H9 (cell line): ENCODE data around the gene PDF. TPM values are rescaled to one million over a fixed set of nuclear protein-coding genes. Genes with fewer than 3 reads are reported as not detected.

ENCODE experiments used
- DNase-seq: peaks from one replicate; pipeline ENCODE4 v3.0.0-alpha.2; 2017
- H2AFZ ChIP-seq: one replicate; pipeline ENCODE4 v1.6.1; 2013; ENCODE audit warnings: mild to moderate bottlenecking, low read length, control low read depth, moderate library complexity
- H2AK5ac ChIP-seq: 2 replicates; pipeline ENCODE4 v1.6.1; 2013; ENCODE audit warnings: low read length, control low read depth, mixed read lengths; ENCODE audit not compliant: insufficient read length
- H2BK120ac ChIP-seq: one replicate; pipeline ENCODE4 v1.6.1; 2013; ENCODE audit warnings: low read depth, mild to moderate bottlenecking, low read length, control low read depth, inconsistent platforms; ENCODE audit not compliant: poor library complexity, severe bottlenecking
- H2BK12ac ChIP-seq: 2 replicates; pipeline ENCODE4 v1.6.1; 2013; ENCODE audit warnings: low read length, control low read depth, mixed read lengths, low read depth; ENCODE audit not compliant: insufficient read length
- H2BK15ac ChIP-seq: 2 replicates; pipeline ENCODE4 v1.6.1; 2013; ENCODE audit warnings: low read depth, low read length, control low read depth
- H2BK20ac ChIP-seq: one replicate; pipeline ENCODE4 v1.6.1; 2013; ENCODE audit warnings: low read depth, mild to moderate bottlenecking, low read length, control low read depth, inconsistent platforms; ENCODE audit not compliant: poor library complexity, severe bottlenecking
- H2BK5ac ChIP-seq: 2 replicates; pipeline ENCODE4 v1.6.1; 2013; ENCODE audit warnings: low read length, control low read depth, mixed read lengths; ENCODE audit not compliant: insufficient read length
- H3K14ac ChIP-seq: 2 replicates; pipeline ENCODE4 v1.6.1; 2013; ENCODE audit warnings: low read length, control low read depth; ENCODE audit not compliant: insufficient read depth
- H3K18ac ChIP-seq: 2 replicates; pipeline ENCODE4 v1.6.1; 2013; ENCODE audit warnings: low read depth, mild to moderate bottlenecking, mixed read lengths, low read length, control low read depth; ENCODE audit not compliant: insufficient read length
- H3K23ac ChIP-seq: 2 replicates; pipeline ENCODE4 v1.6.1; 2013; ENCODE audit warnings: low read length, control low read depth, mixed read lengths, low read depth; ENCODE audit not compliant: insufficient read length
- H3K23me2 ChIP-seq: 2 replicates; pipeline ENCODE4 v1.6.1; 2013; ENCODE audit warnings: low read depth, mild to moderate bottlenecking, mixed read lengths, low read length, control low read depth; ENCODE audit not compliant: insufficient read length, poor library complexity, severe bottlenecking
- H3K27ac ChIP-seq: 2 replicates; pipeline ENCODE4 v1.5.1; 2013; ENCODE audit warnings: low read length, control low read depth, mixed read lengths, low read depth; ENCODE audit not compliant: insufficient read length
- H3K27me3 ChIP-seq: 2 replicates; pipeline ENCODE4 v1.6.1; 2013; ENCODE audit warnings: low read length, control low read depth, inconsistent platforms; ENCODE audit not compliant: insufficient read depth
- H3K4ac ChIP-seq: 2 replicates; pipeline ENCODE4 v1.6.1; 2013; ENCODE audit warnings: low read depth, mild to moderate bottlenecking, control low read depth, inconsistent platforms, low read length, moderate library complexity
- H3K4me1 ChIP-seq: 2 replicates; pipeline ENCODE4 v1.6.1; 2013; ENCODE audit warnings: low read length, control low read depth, inconsistent platforms; ENCODE audit not compliant: insufficient read depth
- H3K4me2 ChIP-seq: 2 replicates; pipeline ENCODE4 v1.6.1; 2013; ENCODE audit warnings: low read length, control low read depth, mixed read lengths; ENCODE audit not compliant: insufficient read length, insufficient read depth
- H3K56ac ChIP-seq: 2 replicates; pipeline ENCODE4 v1.6.1; 2013; ENCODE audit warnings: low read depth, mild to moderate bottlenecking, mixed read lengths, low read length, control low read depth; ENCODE audit not compliant: insufficient read length
- H3K79me1 ChIP-seq: 2 replicates; pipeline ENCODE4 v1.6.1; 2013; ENCODE audit warnings: low read depth, mild to moderate bottlenecking, moderate library complexity, low read length, control low read depth, inconsistent platforms; ENCODE audit not compliant: insufficient read depth, poor library complexity, severe bottlenecking
- H3K79me2 ChIP-seq: 2 replicates; pipeline ENCODE4 v1.6.1; 2013; ENCODE audit warnings: low read length, control low read depth, inconsistent platforms; ENCODE audit not compliant: insufficient read depth
- H3K9ac ChIP-seq: 2 replicates; pipeline ENCODE4 v1.6.1; 2013; ENCODE audit warnings: low read length, control low read depth, mixed read lengths; ENCODE audit not compliant: insufficient read length; ENCODE audit errors: extremely low read depth
- H3K9me3 ChIP-seq: one replicate; pipeline ENCODE4 v1.6.1; 2013; ENCODE audit warnings: low read depth, low read length, inconsistent platforms; ENCODE audit not compliant: control insufficient read depth
- H3T11ph ChIP-seq: one replicate; pipeline ENCODE4 v1.6.1; 2013; ENCODE audit warnings: mild to moderate bottlenecking, low read length, control low read depth, inconsistent platforms
- H4K20me1 ChIP-seq: one replicate; pipeline ENCODE4 v1.6.1; 2013; ENCODE audit not compliant: control insufficient read depth, insufficient read length, insufficient read depth
- H4K5ac ChIP-seq: 2 replicates; pipeline ENCODE4 v1.6.1; 2013; ENCODE audit warnings: low read depth, mild to moderate bottlenecking, mixed read lengths, low read length, control low read depth; ENCODE audit not compliant: insufficient read length
- H4K8ac ChIP-seq: replicated peaks from 2 replicates; pipeline ENCODE4 v1.6.1; 2013; ENCODE audit warnings: low read length, control low read depth, mixed read lengths, low read depth; ENCODE audit not compliant: insufficient read length
- H4K91ac ChIP-seq: 2 replicates; pipeline ENCODE4 v1.6.1; 2013; ENCODE audit warnings: low read depth, mild to moderate bottlenecking, moderate library complexity, mixed read lengths, low read length, control low read depth; ENCODE audit not compliant: insufficient read length
- H3K27ac Mint-ChIP-seq, 3 experiments: 2 replicates in 2 of 3; 3 replicates in 1 of 3; pipeline ENCODE4 v1.8.0; 2020 to 2021; ENCODE audit warnings: mixed read lengths in 3 of 3, mild to moderate bottlenecking in 1 of 3, moderate library complexity in 1 of 3
- H3K27me3 Mint-ChIP-seq: 2 replicates; pipeline ENCODE4 v1.8.0; 2021; ENCODE audit warnings: low read depth, mild to moderate bottlenecking, moderate library complexity, mixed read lengths
- H3K36me3 Mint-ChIP-seq, 3 experiments: 2 replicates in 2 of 3; 3 replicates in 1 of 3; pipeline ENCODE4 v1.8.0; 2020 to 2021; ENCODE audit warnings: low read depth in 3 of 3, mixed read lengths in 3 of 3; ENCODE audit not compliant: insufficient read depth in 1 of 3
- H3K4me1 Mint-ChIP-seq, 2 experiments: 2 replicates each; pipeline ENCODE4 v1.8.0; 2020; ENCODE audit warnings: mixed read lengths in 2 of 2
- H3K4me3 Mint-ChIP-seq, 2 experiments: 2 replicates in 1 of 2; 3 replicates in 1 of 2; pipeline ENCODE4 v1.8.0; 2020 to 2021; ENCODE audit warnings: mild to moderate bottlenecking in 2 of 2, mixed read lengths in 2 of 2, moderate library complexity in 1 of 2
- H3K9me3 Mint-ChIP-seq, 2 experiments: 2 replicates in 1 of 2; 3 replicates in 1 of 2; pipeline ENCODE4 v1.8.0; 2020; ENCODE audit warnings: mild to moderate bottlenecking in 2 of 2, mixed read lengths in 2 of 2, moderate library complexity in 1 of 2
- CTCF ChIP-seq: fragments of 200-600 bp; sonication (generic); conservative IDR thresholded peaks from 3 replicates; pipeline ENCODE4 v1.8.0; 2021; ENCODE audit warnings: antibody characterized with exemption, mild to moderate bottlenecking
- WGBS: extraction: QIAGEN DNeasy Blood & Tissue Kit; methylation state at CpG from one replicate; pipeline ENCODE4 v1.1.7; 2013; ENCODE audit warnings: missing lambda C conversion rate, low lambda C conversion rate, mixed read lengths; ENCODE audit not compliant: insufficient read length; ENCODE audit errors: extremely low coverage; 5-methylcytosine and 5-hydroxymethylcytosine counted together
- total RNA-seq: library from RNA; stranded (reverse); gene quantifications from 2 replicates; pipeline ENCODE4 v1.2.1, GENCODE V29; 2021

Gene PDF
- total RNA-seq, 1 experiment from 2014 or later: 36.4 TPM

GRCh38 chr16:69344171-69344570, 13.8 kb upstream of the PDF start:
- H3K56ac ChIP-seq: no peak overlapping the region
- no peak overlapping the region for H3K14ac ChIP-seq
- no peak overlapping the region for H4K5ac ChIP-seq
- H3K18ac ChIP-seq: no peak overlapping the region
- H4K20me1 ChIP-seq: no peaks in the 10 kb centered on the region
- WGBS: no CpG with 5 or more reads among the region's 5 CpGs
- no peak overlapping the region for H4K91ac ChIP-seq
- no peak overlapping the region for H4K8ac ChIP-seq
- H3K79me1 ChIP-seq: peaks cover 11% of the 10 kb centered on the region
- H3K4me1 ChIP-seq: no peaks in the 10 kb centered on the region
- H3K27ac ChIP-seq: no peak overlapping the region
- Mint-ChIP-seq H3K27me3 (no peaks in the 10 kb centered on the region), H3K9me3 (no peaks in the 10 kb centered on the region), H3K4me3 (no peak overlapping the region), H3K27ac (no peak overlapping the region), H3K36me3 (peaks cover 16 to 49% (median 36%) of the 10 kb centered on the region in 3 experiments; a peak in 6 of 7 replicates), H3K4me1 (peaks cover 9 to 12% of the 10 kb centered on the region in 2 experiments)
- no peak for TF ChIP-seq CTCF
- H2BK20ac ChIP-seq: no peak overlapping the region
- H3T11ph ChIP-seq: no peak overlapping the region
- H3K4me2 ChIP-seq: no peak overlapping the region
- no peak overlapping the region for H3K4ac ChIP-seq
- H3K23ac ChIP-seq: no peak overlapping the region
- H2BK12ac ChIP-seq: no peak overlapping the region
- H3K27me3 ChIP-seq: no peaks in the 10 kb centered on the region
- no peak overlapping the region for H2AFZ ChIP-seq
- DNase-seq: no peak
- H2BK5ac ChIP-seq: no peak overlapping the region
- peaks cover 7% of the 10 kb centered on the region for H3K23me2 ChIP-seq
- H3K79me2 ChIP-seq: peaks cover 5% of the 10 kb centered on the region; the same call in 1 of the 2 replicates
- H3K9me3 ChIP-seq: no peaks in the 10 kb centered on the region
- H2BK15ac ChIP-seq: no peak overlapping the region
- H2BK120ac ChIP-seq: no peak overlapping the region
- no peak overlapping the region for H2AK5ac ChIP-seq
- no peak overlapping the region for H3K9ac ChIP-seq
